GM18505 (cell line): ENCODE data around the gene PRMT2.
"Not testable (repeated sequence)": the region's sequence is repeated elsewhere in the genome, so short reads cannot be mapped to it uniquely, and the experiment has no call there.

ENCODE experiments used
- ATAC-seq: cut with Tn5 transposase; IDR thresholded peaks from one replicate; pipeline ENCODE4 v1.9.1; 2021; ENCODE audit not compliant: unreplicated experiment
- POLR2A ChIP-seq: IDR thresholded peaks from 4 replicates; pipeline ENCODE4 v1.6.1; 2011; ENCODE audit warnings: borderline replicate concordance; ENCODE audit not compliant: insufficient read depth, insufficient read length; ENCODE audit errors: extremely low read depth

PRMT2 gene

DNA sequence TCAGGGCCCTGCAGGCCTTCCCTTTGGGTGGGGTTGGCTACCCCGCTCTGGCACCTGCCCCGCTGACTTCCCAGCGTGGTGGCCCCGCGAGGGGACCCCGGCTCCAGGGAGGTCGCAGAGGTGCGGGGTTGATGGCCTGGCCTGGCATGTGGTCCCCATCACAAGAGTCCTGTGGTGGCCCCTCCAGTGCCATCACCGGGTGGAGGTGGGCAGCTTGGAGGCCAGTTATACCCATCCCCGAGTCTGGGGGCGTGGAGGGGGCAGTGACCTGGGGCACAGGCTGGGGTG is 26.8 kb downstream of the PRMT2 start:
- TF ChIP-seq POLR2A, result no peak
- ATAC-seq, result no peak

DNA sequence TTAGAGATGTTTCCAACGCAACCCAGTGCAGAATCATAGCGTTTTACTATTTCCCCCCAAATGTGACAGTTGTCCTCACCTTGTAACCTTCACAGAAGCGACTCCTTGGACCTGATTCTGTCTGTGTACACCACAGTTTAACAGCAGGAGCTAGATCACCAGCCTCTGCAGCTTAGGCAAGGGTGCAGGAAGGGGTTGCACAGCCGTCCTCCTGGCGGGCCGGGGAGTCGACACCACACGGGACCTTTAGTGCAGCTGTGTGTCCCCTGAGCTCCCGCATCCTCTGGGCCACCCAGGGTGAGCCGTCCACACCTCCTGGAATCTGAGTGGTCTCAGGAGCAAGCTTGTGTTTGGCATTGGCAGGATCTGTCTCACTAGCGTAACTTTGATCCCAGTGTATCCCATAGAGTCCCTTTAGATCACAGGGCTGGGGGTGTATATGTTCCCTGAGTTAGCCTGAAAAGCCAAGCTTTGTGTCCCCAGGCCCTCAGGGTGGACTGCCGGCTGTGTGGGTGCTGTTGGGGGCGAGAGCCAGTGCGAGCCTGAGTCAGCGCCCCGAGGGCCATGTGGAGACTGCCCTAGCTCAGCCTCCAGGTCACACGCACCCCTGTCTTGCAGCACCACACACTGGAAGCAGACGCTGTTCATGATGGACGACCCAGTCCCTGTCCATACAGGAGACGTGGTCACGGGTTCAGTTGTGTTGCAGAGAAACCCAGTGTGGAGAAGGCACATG is 27.5 kb downstream of the PRMT2 start:
- TF ChIP-seq POLR2A, result no peak
- ATAC-seq, result no peak

DNA sequence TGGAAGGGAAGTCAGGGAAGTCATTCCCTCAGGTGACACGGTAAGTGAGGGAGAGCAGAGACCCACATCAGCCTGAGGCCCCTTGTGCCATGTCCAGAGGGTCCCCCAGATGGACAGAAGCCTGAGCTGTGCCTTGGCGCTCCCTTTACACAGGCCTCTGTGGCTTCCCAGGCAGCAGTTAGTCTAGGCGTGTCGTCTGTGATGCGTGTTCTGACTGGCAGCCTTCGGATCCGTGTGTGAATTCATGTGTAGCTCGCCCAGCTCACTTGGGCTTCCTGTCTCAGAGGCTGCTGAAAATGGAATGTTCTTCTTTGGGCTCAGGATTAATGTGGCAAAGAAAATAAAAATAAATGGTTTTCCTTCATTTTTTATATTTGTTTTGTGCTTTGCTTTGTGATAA is 28.3 kb downstream of the PRMT2 start:
- no peak for TF ChIP-seq POLR2A
- no peak for ATAC-seq

DNA sequence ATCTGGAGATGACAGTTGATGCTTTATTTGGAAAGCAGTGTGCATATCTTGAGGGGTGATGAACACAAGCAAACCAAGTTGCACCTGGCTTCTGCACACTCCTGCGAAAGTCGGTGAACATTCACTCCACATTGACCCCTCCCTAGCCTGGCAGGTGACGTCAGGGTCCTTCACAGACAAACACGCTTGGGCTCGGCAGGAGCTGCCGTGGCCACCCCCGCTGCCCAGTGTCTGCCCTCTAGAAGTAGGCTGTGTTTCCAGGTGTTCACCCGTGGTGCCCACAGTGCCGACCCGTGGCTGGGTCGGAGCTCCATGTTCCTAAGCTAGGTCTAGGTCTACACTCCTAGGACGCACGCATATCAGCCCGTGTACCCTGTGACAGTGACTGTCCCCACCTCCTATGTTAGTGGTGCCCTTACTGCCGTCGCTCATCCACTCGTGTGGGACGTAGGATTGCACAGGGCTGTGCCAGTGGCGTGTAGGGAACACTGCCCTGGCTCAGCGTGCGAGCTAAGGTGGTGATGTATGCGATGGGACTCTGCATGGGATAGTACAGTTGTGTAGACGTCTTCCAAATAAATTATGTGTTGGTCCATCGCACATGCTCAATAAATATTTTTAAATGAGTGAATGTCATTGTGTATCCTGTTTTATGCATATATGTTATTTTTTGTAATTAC is 29.0 kb downstream of the PRMT2 start:
- TF ChIP-seq POLR2A, result no peak
- ATAC-seq, result no peak

DNA sequence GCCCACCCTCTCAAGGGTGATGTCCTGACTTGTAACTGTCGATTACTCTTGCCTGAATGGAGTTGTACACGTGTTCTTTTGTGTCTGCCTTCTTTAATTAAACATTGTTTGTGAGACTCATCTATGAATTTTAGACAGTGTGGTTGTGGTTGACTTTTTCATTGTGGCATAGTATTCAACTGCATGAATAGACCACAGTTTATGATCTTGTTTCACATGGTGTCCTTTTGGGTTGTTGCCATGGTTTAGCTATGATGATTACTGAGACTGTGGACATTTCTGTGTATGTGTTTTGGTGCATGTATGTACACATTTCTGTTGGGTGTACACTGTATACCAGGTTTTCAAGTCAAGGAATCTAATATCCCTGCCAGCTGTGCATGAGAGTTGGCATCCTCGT is 30.1 kb downstream of the PRMT2 start:
- no peak for TF ChIP-seq POLR2A
- ATAC-seq, result no peak

DNA sequence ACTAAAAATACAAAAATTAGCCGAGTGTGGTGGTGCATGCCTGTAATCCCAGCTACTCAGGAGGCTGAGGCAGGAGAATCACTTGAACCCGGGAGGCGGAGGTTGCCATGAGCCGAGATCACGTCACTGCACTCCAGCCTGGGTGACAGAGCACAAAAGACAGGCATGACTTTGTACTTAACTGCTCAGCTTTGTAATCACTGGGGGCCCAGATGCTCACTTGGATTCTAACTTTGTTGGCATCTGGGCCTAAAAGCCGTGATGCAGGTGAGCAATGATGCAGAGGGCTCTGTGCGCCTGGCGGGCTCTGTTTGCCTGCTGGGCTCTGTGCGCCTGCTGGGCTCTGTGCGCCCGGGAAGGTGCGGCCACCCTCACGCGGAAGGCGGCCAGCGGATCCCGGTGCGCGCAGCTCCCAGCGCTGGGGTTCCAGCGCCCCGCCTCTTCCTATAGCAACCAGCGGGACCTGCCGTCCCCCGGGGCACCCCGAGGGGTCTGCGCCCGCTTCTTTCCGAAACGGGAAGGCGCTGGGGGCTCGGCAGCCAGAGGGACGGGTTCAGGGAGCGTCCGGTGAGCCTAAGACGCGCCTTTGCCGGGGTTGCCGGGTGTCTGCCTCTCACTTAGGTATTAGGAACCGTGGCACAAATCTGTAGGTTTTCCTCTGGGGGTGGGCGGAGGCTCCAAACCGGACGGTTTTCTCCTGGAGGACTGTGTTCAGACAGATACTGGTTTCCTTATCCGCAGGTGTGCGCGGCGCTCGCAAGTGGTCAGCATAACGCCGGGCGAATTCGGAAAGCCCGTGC is 31.7 kb downstream of the PRMT2 start:
- TF ChIP-seq POLR2A, result no peak
- no peak for ATAC-seq

DNA sequence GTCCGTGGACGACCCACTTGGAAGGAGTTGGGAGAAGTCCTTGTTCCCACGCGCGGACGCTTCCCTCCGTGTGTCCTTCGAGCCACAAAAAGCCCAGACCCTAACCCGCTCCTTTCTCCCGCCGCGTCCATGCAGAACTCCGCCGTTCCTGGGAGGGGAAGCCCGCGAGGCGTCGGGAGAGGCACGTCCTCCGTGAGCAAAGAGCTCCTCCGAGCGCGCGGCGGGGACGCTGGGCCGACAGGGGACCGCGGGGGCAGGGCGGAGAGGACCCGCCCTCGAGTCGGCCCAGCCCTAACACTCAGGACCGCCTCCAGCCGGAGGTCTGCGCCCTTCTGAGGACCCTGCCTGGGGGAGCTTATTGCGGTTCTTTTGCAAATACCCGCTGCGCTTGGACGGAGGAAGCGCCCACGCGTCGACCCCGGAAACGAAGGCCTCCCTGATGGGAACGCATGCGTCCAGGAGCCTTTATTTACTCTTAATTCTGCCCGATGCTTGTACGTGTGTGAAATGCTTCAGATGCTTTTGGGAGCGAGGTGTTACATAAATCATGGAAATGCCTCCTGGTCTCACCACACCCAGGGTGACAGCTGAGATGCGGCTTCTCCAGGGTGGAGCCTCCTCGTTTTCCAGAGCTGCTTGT is 32.4 kb downstream of the PRMT2 start:
- no peak for TF ChIP-seq POLR2A
- ATAC-seq, result no peak

DNA sequence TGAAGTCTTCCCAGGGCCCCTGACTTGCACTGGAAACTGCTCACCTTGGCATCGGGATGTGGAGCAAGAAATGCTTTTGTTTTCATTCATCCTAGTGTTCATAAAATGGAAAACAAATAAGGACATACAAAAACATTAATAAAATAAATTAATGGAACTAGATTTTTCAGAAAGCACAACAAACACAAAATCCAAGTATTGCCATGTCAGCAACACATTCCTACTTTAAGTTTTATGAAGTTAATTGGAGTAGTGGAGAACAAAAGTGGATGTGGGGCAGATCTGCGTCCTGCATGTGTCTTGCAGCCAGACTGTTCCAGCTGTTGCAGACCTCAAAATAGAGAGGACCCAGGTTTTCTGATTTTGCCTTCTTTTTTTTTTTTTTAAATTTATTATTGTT is 32.9 kb downstream of the PRMT2 start:
- TF ChIP-seq POLR2A, result no peak
- ATAC-seq, result no peak

DNA sequence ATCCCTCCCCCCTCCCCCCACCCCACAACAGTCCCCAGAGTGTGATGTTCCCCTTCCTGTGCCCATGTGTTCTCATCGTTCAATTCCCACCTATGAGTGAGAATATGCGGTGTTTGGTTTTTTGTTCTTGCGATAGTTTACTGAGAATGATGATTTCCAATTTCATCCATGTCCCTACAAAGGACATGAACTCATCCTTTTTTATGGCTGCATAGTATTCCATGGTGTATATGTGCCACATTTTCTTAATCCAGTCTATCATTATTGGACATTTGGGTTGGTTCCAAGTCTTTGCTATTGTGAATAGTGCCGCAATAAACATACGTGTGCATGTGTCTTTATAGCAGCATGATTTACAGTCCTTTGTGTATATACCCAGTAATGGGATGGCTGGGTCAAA is 33.4 kb downstream of the PRMT2 start:
- ATAC-seq, result not testable (repeated sequence)

DNA sequence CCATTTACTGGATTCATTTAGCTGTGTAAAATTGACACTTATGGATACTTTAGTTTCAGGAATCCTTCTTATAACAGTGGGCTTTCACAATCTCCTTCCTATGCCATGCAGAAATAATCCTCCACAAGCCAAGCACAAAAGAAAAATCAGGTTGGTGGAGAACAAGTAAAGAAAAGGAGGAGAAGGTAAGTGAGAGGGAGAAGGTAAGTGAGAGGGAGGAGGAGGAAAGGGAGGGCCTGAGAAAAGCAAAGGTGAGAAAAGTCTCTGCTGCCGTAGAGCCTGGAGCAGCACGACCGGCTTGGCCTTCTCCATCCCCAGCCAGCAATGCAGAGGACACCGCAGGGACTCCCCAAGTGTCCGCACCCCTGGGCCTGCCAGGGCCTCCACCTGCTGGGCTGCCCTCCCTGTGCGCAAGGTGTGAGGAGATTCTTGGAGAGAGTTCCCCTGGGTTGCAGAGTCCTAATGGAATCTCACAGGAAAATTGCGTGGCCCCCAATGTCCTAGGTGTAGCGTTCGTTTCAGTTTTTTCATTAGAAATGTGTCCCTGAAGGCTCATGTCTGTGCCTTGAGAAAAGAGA is 39.0 kb downstream of the PRMT2 start:
- TF ChIP-seq POLR2A, result no peak
- no peak for ATAC-seq

DNA sequence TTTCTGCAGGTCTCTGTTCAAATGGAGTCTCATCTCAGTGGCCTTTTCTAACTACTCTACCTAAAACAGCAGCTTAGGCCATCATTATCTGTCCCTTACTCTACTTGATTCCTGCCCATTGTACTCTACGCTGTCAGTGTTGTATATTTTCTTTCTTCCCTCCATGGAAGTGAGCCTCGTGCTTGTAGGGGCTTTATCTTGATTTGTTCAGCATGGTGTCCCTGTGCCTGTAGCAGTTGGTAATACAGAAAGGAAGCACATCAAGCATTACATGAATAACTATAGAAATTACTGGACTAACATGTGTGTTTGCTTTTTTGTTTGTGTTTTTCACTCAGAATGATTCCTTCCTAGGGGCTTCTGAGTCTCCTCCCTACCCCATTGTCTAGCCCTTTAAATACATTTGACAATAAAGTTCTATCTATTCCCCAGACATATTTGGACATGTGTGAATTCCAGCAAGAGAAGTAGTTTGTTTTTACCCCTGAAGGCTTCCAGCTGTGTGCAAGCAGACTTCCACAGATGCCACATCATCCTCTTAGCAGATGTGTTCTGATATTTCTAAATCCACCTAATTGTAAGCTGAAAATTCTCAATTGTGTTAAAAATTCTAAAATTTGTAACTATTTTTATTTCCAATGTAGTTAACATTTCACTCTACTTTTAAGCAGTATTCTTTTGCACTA is 40.3 kb downstream of the PRMT2 start:
- no peak for TF ChIP-seq POLR2A
- no peak for ATAC-seq

DNA sequence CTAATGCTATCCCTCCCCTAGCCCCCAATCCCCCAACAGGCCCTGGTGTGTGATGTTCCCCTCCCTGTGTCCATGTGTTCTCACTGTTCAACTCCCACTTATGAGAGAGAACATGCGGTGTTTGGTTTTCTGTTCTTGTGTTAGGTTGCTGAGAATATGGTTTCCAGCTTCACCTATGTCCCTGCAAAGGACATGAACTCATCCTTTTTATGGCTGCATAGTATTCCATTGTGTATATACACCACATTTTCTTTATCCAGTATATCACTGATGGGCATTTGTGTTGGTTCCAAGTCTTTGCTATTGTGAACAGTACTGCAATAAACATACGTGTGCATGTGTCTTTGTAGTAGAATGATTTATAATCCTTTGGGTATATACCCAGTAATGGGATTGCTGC is 41.1 kb downstream of the PRMT2 start:
- not testable (repeated sequence) for ATAC-seq

DNA sequence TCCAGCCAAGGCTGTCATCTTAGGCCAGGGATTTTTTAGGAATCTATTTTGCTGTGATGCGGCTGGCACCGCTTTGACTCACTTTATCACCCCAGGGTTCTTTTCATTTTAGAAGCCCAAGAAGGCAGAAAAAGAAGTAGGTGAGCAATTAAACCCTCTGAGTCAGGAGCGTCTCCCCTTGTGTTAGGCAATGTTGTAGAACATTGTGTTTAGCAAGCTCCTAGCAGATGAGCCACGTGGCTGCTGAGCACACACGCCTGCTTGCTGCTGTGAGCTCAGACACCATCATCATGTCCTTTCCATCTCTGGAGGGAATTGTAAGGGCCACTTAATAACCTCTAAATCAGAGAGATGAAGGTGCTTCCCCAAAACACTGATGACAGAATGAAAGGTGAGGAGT is 46.1 kb downstream of the PRMT2 start:
- not testable (repeated sequence) for ATAC-seq

DNA sequence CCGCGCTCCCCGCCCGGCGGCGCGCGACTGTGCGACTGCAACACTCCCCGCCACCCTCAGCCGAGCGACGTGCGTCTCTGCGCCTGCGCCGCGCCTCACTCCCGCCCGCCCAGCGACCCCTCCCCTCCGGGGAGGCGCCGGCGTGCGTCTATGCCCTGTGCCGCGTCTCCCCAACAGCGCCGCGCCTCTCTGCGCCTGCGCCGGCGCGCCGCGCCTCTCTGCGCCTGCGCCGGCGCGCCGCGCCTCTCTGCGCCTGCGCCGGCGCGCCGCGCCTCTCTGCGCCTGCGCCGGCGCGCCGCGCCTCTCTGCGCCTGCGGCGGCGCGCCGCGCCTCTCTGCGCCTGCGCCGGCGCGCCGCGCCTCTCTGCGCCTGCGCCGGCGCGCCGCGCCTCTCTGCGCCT is 63.2 kb downstream of the PRMT2 start:
- not testable (repeated sequence) for ATAC-seq

DNA sequence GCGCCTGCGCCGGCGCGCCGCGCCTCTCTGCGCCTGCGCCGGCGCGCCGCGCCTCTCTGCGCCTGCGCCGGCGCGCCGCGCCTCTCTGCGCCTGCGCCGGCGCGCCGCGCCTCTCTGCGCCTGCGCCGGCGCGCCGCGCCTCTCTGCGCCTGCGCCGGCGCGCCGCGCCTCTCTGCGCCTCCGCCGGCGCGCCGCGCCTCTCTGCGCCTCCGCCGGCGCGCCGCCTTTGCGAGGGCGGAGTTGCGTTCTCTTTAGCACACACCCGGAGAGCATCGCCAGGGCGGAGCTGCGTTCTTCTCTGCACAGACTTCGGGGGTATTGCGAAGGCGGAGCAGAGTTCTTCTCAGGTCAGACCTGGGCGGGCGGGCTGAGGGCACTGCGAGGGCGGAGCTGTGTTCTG is 63.6 kb downstream of the PRMT2 start:
- ATAC-seq, result not testable (repeated sequence)
